HCT116 (cell line): ENCODE measurements around the gene TRABD.

ENCODE experiments used
- CEBPB ChIP-seq: IDR thresholded peaks from 2 replicates; pipeline ENCODE4 v1.6.1; 2012; ENCODE audit warnings: low read depth
- CTCF ChIP-seq, 3 experiments: fragments of 200-600 bp in 1 of 3; sonication (generic) in 1 of 3; IDR thresholded peaks in 2 of 3; conservative IDR thresholded peaks in 1 of 3; 2 replicates each; pipeline ENCODE4 v1.5.1; 2012 to 2017; ENCODE audit warnings: low read depth in 2 of 3, low read length in 2 of 3, antibody characterized with exemption in 1 of 3, borderline replicate concordance in 1 of 3, control low read depth in 1 of 3, mild to moderate bottlenecking in 1 of 3, mixed read lengths in 1 of 3, mixed run types in 1 of 3, moderate library complexity in 1 of 3; ENCODE audit not compliant: insufficient read depth in 1 of 3
- EZH2phosphoT487 ChIP-seq: fragments of 200-600 bp; IDR thresholded peaks from 2 replicates; pipeline ENCODE4 v1.6.1; 2018; ENCODE audit warnings: antibody characterized with exemption, borderline replicate concordance
- FOSL1 ChIP-seq: IDR thresholded peaks from 2 replicates; pipeline ENCODE4 v1.6.1; 2012; ENCODE audit warnings: low read depth
- MAX ChIP-seq: IDR thresholded peaks from 2 replicates; pipeline ENCODE4 v1.6.1; 2012
- POLR2A ChIP-seq: IDR thresholded peaks from 2 replicates; pipeline ENCODE4 v1.7.0; 2011; ENCODE audit warnings: borderline replicate concordance; ENCODE audit not compliant: insufficient read depth, insufficient read length; ENCODE audit errors: extremely low read depth
- POLR2AphosphoS5 ChIP-seq: IDR thresholded peaks from 2 replicates; pipeline ENCODE4 v1.6.1; 2011; ENCODE audit warnings: mild to moderate bottlenecking, low read depth, low read length, moderate library complexity
- YY1 ChIP-seq: IDR thresholded peaks from 2 replicates; pipeline ENCODE4 v1.6.1; 2011; ENCODE audit warnings: low read length, low read depth, moderate library complexity, mild to moderate bottlenecking; ENCODE audit not compliant: insufficient replicate concordance; ENCODE audit errors: extremely low read depth
- ZBTB33 ChIP-seq: IDR thresholded peaks from 2 replicates; pipeline ENCODE4 v1.6.1; 2011; ENCODE audit warnings: mild to moderate bottlenecking, low read length, moderate library complexity; ENCODE audit not compliant: insufficient replicate concordance; ENCODE audit errors: extremely low read depth
- ZFX ChIP-seq: fragments of 450-650 bp; IDR thresholded peaks from 2 replicates; pipeline ENCODE4 v1.6.1; 2017
- TF ChIP-seq, protein P1 (sequence below): IDR thresholded peaks from 2 replicates; pipeline ENCODE4 v1.6.1; 2012

- no peak for TF ChIP-seq FOSL1
- no peak for TF ChIP-seq MAX
- TF ChIP-seq, protein P1, sequence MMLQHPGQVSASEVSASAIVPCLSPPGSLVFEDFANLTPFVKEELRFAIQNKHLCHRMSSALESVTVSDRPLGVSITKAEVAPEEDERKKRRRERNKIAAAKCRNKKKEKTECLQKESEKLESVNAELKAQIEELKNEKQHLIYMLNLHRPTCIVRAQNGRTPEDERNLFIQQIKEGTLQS, result no peak
- TF ChIP-seq CTCF (IDR thresholded peaks at IDR 0.05 in 2 of 3, conservative IDR thresholded peaks at IDR 0.05 in 1 of 3; ENCODE audit: borderline replicate concordance in 1 of 3, insufficient read depth in 1 of 3, low read depth in 2 of 3, low read length in 2 of 3), result no peak
- no peak for TF ChIP-seq POLR2A
- TF ChIP-seq EZH2phosphoT487, result no peak
- 0 out of 2 replicates have a peak, but pooled peaks have one; percentile 6 for TF ChIP-seq POLR2AphosphoS5
- no peak for TF ChIP-seq YY1
- TF ChIP-seq ZBTB33, result no peak
- TF ChIP-seq CEBPB, result no peak
- no peak for TF ChIP-seq ZFX
These were observed 10.5 kb downstream of the TRABD start for GRCh38 chr22:50196256-50196655.
